MM.1S (cell line): Measurements from ENCODE around the gene SLC26A11.
"Not testable (repeated sequence)": the region's sequence is repeated elsewhere in the genome, so short reads cannot be mapped to it uniquely, and the experiment has no call there.

ENCODE experiments used
- DNase-seq: peaks from one replicate; pipeline ENCODE4 v3.0.0-alpha.2; 2015
- H2AFZ ChIP-seq: fragments of 300-600 bp; sonication (generic); 2 replicates; pipeline ENCODE4 v1.6.0; 2016; ENCODE audit warnings: antibody characterized with exemption, low read length
- H3F3A ChIP-seq: fragments of 300-600 bp; sonication (generic); 2 replicates; pipeline ENCODE4 v1.6.1; 2016; ENCODE audit warnings: mild to moderate bottlenecking, antibody characterized with exemption, low read length, moderate library complexity, mixed read lengths; ENCODE audit not compliant: insufficient read depth
- H3K27ac ChIP-seq: fragments of 300-600 bp; sonication (generic); 2 replicates; pipeline ENCODE4 v1.5.1; 2016; ENCODE audit warnings: mild to moderate bottlenecking, low read length
- H3K27me3 ChIP-seq: fragments of 300-600 bp; sonication (generic); replicated peaks from 2 replicates; pipeline ENCODE4 v1.6.0; 2016; ENCODE audit warnings: low read length; ENCODE audit not compliant: insufficient read depth
- H3K36me3 ChIP-seq: fragments of 300-600 bp; sonication (generic); replicated peaks from 2 replicates; pipeline ENCODE4 v1.6.1; 2016; ENCODE audit warnings: mild to moderate bottlenecking, low read length, mixed read lengths; ENCODE audit not compliant: insufficient read depth
- H3K4me1 ChIP-seq: fragments of 300-600 bp; sonication (generic); 2 replicates; pipeline ENCODE4 v1.6.1; 2016; ENCODE audit warnings: low read length, mixed read lengths
- H3K4me2 ChIP-seq: fragments of 300-600 bp; sonication (generic); 2 replicates; pipeline ENCODE4 v1.6.0; 2016; ENCODE audit warnings: low read depth, low read length
- H3K4me3 ChIP-seq: fragments of 300-600 bp; sonication (generic); 2 replicates; pipeline ENCODE4 v1.5.1; 2016; ENCODE audit warnings: low read length, mixed read lengths
- H3K79me2 ChIP-seq: fragments of 300-600 bp; sonication (generic); 2 replicates; pipeline ENCODE4 v1.6.1; 2016; ENCODE audit warnings: mixed run types, low read length, mixed read lengths
- H3K9ac ChIP-seq: fragments of 300-600 bp; sonication (generic); 2 replicates; pipeline ENCODE4 v1.6.1; 2016; ENCODE audit warnings: low read length, mixed read lengths
- H3K9me2 ChIP-seq: fragments of 300-600 bp; sonication (generic); replicated peaks from 2 replicates; pipeline ENCODE4 v1.6.1; 2016; ENCODE audit warnings: mild to moderate bottlenecking, low read length, mixed read lengths; ENCODE audit not compliant: insufficient read depth
- H3K9me3 ChIP-seq: fragments of 300-600 bp; sonication (generic); replicated peaks from 2 replicates; pipeline ENCODE4 v1.6.1; 2016; ENCODE audit warnings: mild to moderate bottlenecking, low read length, mixed read lengths; ENCODE audit not compliant: insufficient read depth
- H4K20me1 ChIP-seq: fragments of 300-600 bp; sonication (generic); 2 replicates; pipeline ENCODE4 v1.6.1; 2016; ENCODE audit warnings: mild to moderate bottlenecking, low read length, moderate library complexity, mixed read lengths; ENCODE audit not compliant: insufficient read depth
- CTCF ChIP-seq: fragments of 300-600 bp; sonication (generic); IDR thresholded peaks from 2 replicates; pipeline ENCODE4 v1.5.1; 2016; ENCODE audit warnings: antibody characterized with exemption, low read length, mixed read lengths
- EZH2 ChIP-seq: fragments of 300-600 bp; sonication (generic); optimal IDR thresholded peaks from 2 replicates; pipeline ENCODE3; 2017; ENCODE audit warnings: low read depth, mild to moderate bottlenecking, antibody characterized with exemption, low read length, mixed read lengths
- EZH2phosphoT487 ChIP-seq: fragments of 300-600 bp; sonication (generic); IDR thresholded peaks from 2 replicates; pipeline ENCODE4 v1.6.1; 2018; ENCODE audit warnings: antibody characterized with exemption, low read length

Gene SLC26A11

GRCh38 chr17:80243526-80244433 is 23.6 kb downstream of the SLC26A11 start:
- no peak for DNase-seq
- H3K4me2 ChIP-seq = no peak overlapping the region
- H3K27ac ChIP-seq = no peak overlapping the region
- H3K4me3 ChIP-seq = no peak overlapping the region
- H3K9me3 ChIP-seq = no peaks in the 10 kb centered on the region
- TF ChIP-seq EZH2 (no peak), CTCF (no peak), EZH2phosphoT487 (no peak)
- H4K20me1 ChIP-seq = no peaks in the 10 kb centered on the region
- no peaks in the 10 kb centered on the region for H3K79me2 ChIP-seq
- H3F3A ChIP-seq = no peaks in the 10 kb centered on the region
- H2AFZ ChIP-seq = no peak overlapping the region
- no peak overlapping the region for H3K9ac ChIP-seq
- H3K9me2 ChIP-seq = no peaks in the 10 kb centered on the region
- no peaks in the 10 kb centered on the region for H3K27me3 ChIP-seq
- H3K4me1 ChIP-seq = no peaks in the 10 kb centered on the region
- H3K36me3 ChIP-seq = no peaks in the 10 kb centered on the region

DNA sequence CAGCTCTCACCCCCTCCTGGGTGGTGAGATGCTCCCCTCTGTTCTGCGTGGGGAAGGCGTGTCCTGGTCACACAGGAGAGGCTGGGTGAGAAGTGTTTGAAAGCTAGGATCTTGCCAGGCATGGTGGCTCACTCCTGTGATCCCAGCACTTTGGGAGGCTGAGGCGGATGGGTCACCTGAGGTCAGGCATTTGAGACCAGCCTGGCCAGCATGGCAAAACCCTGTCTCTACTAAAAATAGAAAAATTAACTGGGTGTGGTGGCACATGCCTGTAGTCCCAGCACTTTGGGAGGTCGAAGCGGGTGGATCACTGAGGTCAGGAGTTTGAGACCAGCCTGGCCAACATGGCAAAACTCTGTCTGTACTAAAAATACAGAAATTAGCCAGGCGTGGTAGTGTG is 24.2 kb downstream of the SLC26A11 start:
- not testable (repeated sequence) for H3K79me2 ChIP-seq, H2AFZ ChIP-seq, H3K27me3 ChIP-seq, H3K36me3 ChIP-seq, H3K4me3 ChIP-seq, H3K4me1 ChIP-seq, H3K9ac ChIP-seq, H3K27ac ChIP-seq, H3K9me2 ChIP-seq, H3F3A ChIP-seq, H4K20me1 ChIP-seq, DNase-seq, H3K9me3 ChIP-seq, H3K4me2 ChIP-seq

DNA sequence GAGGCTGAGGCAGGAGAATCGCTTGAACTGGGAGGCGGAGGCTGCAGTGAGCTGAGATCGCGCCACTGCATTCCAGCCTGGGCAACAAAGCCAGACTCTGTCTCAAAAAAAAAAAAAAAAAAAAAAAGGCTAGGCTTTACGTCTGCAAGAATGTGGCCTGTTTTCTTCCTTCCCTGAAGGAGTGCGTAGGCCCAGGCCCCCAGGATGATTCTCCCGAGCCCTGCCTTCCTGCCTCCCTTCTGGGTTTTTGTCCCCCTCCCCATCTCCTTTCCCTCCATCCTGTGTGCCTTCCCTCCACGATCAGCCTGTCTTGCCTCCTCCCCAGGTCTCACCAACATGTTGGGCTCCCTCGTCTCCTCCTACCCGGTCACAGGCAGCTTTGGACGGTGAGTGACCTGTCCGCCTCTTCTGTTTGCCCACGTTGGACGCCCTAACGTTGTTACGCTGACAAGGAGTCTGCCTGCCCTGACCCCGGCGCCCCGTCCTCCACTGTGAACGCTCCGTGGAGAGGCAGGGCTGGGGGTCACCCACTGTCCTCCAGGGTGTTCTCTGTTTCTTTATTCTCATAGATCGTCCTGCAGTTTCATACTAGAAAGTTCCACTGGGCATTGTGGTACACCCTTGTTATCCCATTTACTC is 24.8 kb downstream of the SLC26A11 start:
- H4K20me1 ChIP-seq = no peaks in the 10 kb centered on the region
- no peaks in the 10 kb centered on the region for H3K9me2 ChIP-seq
- TF ChIP-seq EZH2 = no peak
- no peak for TF ChIP-seq EZH2phosphoT487
- no peak for TF ChIP-seq CTCF
- no peak overlapping the region for H3K27ac ChIP-seq
- no peak overlapping the region for H3K4me2 ChIP-seq
- no peaks in the 10 kb centered on the region for H3K4me1 ChIP-seq
- no peaks in the 10 kb centered on the region for H3K36me3 ChIP-seq
- no peak overlapping the region for H2AFZ ChIP-seq
- H3F3A ChIP-seq = no peaks in the 10 kb centered on the region
- no peaks in the 10 kb centered on the region for H3K27me3 ChIP-seq
- DNase-seq = no peak
- H3K9me3 ChIP-seq = no peaks in the 10 kb centered on the region
- H3K9ac ChIP-seq = no peak overlapping the region
- H3K4me3 ChIP-seq = no peak overlapping the region
- no peaks in the 10 kb centered on the region for H3K79me2 ChIP-seq
